ENCODE data around the gene ARMC9. TPM values are rescaled to one million over a fixed set of nuclear protein-coding genes. Genes with fewer than 3 reads are reported as not detected.
"Not testable (repeated sequence)": the region's sequence is repeated elsewhere in the genome, so short reads cannot be mapped to it uniquely, and the experiment has no call there.

The ARMC9 gene
- total RNA-seq, 2 experiments from 2014 or later: 5.7 to 7.4 TPM

DNA sequence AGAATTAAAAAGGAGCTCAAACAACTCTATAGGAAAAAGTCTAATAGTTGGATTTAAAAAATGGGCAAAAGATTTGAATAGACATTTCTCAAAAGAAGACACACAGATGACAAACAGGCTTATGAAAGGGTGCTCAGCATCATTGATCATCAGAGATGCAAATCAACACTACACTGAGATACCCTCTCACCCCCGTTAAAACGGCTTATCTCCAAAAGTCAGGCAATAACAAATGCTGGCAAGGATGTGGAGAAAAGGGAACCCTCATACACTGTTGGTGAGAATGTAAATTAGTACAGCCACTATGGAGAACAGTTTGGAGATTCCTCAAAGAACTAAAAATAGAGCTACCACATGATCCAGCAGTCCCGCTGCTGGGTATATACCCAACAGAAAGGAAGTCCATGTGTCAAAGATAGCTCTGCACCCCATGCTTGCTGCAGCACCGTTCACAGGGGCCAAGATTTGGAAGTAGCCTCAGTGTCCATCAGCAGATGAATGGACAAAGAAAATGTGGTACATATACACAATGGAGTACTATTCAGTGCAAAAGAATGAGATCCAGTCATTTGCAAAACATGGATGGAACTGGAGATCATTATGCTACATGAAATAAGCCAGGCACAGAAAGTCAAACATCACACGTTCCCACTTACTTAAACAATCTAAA, 150.4 kb downstream of the ARMC9 start:
- POLR2A ChIA-PET: no interaction called here
- CTCF ChIA-PET: no interaction called here

DNA sequence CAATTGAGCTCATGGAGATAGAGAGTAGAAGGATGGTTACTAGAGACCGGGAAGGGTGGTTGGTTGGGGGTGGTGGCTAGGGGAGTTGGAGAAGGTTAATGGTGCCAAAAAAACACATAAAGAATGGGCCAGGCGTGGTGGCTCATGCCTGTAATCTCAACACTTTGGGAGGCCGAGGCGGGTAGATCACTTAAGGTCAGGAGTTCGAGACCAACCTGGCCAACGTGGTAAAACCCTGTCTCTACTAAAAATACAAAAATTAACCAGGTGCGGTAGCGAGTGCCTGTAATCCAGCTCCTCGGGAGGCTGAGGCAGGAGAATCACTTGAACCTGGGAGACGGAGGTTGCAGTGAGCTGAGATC, 150.9 kb downstream of the ARMC9 start:
- POLR2A ChIA-PET, CTCF ChIA-PET: not testable (repeated sequence)

DNA sequence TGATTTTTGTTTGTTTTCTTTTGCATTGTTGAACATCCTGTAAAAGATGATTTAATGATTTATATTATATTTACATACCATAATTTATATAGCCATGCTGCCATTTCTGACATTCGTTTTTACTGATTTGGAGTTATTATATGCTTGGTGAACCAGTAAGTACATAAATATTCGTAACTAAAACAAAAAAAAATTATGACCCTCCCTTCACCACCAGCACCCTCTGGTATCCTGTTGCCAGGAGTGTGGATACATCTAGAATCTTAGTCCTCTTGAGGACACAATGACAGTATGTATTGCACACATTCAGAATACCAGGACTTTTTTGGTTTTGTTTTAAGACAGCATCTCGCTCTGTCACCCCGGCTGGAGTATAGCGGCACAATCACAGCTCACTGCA, 153.2 kb downstream of the ARMC9 start:
- ChIA-PET POLR2A (no interaction called here), CTCF (no interaction called here)

DNA sequence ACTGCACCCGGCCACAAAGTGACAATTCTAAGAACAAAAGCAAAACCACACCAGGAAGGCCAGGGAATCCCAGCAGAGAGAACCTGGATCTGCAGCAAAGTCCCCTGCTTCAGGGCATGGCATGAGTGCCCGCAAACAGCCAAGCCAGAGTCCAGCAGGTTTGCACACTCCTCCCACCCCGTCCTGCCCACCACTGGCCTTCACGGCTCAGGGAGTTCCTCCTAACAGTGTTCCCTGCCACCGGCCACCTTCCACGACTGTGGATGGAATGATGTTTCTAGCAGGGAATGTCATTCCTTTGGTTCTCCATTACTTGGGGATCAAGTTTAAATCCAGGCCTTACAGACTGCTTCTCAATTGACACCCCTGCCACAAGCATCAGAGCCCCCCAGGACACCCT, 155.0 kb downstream of the ARMC9 start:
- POLR2A ChIA-PET: no interaction called here
- CTCF ChIA-PET: no interaction called here

DNA sequence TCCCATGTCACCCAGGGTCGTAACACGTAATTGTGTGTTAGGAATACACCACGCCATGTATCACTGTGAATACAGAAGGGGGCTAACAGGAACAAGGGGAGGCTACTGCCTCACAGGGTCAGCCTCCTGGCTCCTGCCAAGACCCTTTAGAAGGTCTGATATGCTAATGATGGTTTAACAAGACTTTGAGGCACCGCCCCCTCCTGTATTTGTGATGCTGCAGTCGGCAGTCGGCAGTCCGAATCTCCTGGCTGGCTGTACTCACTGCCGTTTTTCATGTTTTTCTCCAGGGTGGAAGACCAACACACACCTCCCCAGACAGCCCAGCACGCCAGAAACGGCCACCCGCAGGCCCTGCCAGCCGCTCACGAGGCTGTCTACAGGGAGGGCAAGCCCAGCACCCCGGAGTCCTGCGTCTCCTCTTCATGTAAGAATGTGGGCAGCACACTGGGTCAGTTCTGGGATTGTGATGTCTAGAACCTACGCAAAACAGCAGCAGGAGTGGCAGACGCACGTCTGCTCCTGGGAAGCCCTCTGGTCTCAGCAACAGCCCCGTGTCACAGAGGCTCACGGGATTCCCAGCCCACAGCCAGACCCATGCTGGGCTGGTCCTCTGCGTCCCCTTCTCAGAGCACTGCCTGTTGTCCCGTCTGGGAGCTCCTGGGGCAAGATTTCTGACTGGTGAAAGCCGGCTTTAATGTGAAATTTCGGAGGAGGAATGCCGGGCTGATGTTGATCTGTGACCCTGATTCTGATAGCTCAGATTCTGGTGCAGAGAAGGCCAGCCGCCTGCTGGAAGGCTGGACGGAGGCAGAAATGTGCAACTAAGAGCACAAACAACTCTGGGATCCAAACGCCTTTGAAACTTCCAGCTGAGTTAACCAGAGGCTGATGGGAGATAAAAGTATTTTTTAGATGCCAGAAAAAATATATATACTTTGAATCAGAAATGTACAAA, 157.4 kb downstream of the ARMC9 start:
- ChIA-PET CTCF (no interaction called here), POLR2A (no interaction called here)

DNA sequence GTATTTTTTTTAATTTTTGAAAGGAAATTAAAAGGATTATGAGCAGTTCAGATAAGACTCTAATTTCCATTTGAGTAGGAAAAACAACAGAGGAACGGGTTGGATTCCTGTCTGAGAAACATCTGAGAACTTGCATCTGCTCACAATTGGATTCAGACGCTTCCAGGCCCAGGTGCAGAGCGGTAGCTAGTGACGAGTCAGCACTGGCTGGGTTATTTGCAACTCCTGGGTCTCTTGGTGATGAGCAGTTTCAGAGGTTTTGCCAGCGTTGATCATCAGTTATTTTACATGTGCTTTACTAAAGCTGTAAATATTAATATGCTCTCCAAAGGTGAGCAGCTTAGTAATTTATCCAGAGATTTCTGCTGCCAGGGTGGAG, 158.0 kb downstream of the ARMC9 start:
- ChIA-PET CTCF (no interaction called here), POLR2A (no interaction called here)

DNA sequence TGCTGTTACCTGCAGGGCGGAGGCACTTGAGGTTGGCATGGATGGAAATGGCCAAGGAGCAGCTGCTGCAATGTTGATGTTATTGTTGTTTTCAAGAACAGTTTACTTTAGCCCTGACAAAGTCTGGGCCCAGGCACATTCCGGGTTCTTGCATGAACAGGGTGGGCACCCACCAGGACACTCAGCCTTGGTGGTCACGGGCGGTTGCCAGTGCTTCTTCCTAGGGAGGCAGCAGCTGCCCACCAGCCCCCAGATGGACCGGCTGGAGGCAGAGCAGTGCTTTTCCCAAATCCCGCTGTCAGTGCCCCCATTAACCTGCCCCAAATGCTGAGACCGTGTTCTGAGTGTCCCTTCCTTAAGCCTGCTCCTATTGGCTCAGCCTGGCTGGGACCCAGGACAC, 158.6 kb downstream of the ARMC9 start:
- ChIA-PET POLR2A (no interaction called here), CTCF (no interaction called here)

DNA sequence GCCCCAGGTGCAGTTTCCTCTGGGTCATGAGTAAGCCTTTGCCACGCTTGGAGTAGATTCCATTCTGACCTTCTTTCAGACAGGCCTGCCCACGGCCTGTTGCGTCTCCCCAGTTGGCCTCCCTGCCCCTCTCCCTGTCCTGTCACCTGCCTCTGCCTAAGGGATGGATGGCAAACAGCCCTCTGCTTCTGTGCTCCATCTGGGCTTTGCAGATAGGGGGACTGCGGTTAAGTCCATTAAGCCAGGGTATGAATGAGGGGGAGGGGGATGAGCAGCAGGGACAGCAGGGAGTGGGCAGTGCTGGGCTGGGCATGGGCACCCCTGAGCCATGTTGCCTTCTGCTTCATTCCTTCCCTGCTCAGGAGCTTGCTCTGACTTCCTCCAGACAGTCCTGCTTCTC, 159.5 kb downstream of the ARMC9 start:
- ChIA-PET POLR2A (no interaction called here), CTCF (no interaction called here)

DNA sequence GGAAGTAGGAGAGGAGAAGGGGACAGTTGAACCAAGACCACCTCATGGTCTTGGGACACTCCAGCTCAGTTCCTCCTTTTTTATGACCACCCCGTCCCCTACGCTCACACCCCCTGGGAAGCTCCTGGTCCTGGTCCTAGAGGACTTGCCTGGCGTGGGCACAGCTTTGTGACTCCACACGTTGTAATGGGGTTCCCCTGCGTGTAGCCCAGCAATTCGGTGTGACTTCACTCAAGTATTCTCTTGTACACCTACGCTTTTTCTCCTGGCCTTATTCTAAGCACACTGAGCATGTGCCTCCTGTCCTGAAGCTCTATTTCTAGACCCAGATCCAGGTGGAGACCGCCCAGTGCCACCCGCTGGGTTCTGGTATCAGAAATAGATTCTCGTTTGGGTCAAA, 161.0 kb downstream of the ARMC9 start:
- ChIA-PET POLR2A (no interaction called here), CTCF (no interaction called here)

DNA sequence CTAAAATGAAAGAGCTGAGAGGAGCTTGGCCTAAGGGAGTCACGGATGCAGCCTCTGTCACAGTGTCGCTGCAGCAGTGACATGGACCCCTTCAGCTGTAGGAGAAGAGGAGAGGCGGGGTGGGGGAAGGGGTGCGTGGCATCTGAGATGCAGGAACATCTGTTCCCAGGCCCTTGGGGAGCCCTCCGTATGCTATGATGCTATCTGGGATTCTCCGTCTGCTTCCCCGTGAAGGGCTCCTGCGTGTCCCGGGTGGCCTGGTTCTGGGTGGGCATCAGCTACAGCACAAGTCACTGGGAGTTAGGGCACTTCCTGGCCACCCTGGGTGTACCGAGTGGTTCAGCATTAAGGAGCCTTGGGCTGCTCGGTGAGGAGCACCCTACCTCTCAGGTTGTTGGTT, 161.5 kb downstream of the ARMC9 start:
- CTCF ChIA-PET: no interaction called here
- POLR2A ChIA-PET: no interaction called here

DNA sequence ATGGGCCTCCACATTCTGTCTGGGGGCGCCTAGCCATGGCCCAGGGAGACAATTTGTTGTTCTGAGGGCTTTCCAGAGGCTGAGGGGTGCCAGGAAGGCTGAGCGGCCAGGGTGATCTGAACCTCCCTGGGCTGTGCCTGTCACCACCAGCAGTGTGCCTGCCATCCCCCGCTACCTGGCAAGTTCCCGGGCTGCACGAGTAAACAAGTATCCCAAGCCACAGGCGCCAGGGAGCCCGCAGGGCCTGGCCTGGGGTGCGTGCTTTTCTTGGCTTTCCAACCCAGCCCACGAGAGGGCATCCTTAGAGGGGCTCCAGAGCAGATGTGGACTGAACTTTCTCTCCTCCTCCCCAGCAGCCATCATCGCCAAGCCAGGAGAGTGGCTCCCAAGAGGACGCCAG, 162.0 kb downstream of the ARMC9 start:
- CTCF ChIA-PET: no interaction called here
- POLR2A ChIA-PET: no interaction called here

DNA sequence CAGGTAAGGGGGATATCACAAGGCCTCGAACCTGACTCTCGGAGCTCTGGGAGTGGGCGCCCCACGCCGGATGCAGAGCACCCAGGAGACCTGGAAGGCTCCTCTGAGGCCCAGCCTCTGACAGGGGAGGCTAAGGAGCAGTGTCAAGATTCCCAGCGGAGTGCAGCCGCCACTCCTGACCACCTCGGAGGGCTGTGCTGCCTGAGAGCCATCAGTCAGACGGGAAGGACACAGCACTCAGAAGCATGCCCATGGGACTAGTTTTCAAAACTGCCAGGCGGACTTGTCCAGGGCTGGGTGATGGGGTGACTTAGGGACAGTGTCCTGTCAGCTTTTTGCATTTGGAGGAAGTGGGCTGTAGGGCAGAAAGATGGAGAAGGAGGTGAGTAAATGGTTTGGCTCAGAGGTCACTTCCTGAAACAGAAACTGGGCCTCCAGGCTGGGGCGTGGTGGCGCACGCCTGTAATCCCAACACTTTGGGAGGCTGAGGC, 162.5 kb downstream of the ARMC9 start:
- ChIA-PET POLR2A (no interaction called here), CTCF (no interaction called here)

DNA sequence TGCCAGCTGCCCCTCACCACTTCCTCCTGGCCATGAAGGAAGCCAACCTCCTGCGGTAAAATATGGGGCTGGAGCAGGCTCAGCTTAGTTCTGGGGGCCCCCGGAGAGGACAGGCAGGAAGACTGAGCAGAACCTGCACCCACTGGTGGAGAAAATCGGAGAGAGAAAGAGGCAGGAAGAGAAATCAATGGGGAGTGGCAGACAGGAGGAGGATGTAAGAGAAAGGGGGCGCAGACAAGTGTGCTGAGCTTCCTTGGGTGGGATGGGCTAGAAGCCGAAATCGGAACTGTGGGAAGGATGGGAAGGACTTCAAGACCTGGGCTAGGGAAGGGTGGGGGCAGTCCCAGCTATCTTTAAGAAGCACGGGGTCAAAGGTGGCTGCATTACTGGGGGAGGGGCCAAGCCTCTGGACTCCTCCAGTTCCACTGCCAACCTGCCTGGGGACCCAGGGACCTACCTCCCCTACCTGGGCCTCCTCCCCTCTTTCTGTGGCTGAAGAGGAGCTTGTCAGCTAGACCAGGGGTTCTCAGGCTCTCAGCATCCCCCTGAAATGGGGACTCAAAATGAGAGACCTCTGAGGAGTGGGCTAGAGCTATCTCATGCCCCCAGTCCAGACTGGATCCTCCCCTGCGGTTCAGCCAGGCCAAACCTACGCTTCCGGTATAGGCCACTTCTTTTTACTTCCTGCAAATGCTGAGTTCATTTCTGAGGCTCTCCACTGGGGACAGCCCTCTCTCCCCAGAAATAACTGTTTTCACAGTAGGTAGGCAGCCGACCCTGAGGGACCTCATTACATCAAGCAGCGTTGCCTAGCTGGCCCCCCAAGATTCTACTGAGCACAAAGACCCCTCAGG, 163.5 kb downstream of the ARMC9 start:
- CTCF ChIA-PET: interaction anchor here (0.8 kb wide), 2 partner anchors 53 to 91 kb away, joined by 3 to 4 read pairs; no protein-coding TSS in a partner anchor
- POLR2A ChIA-PET: no interaction called here

DNA sequence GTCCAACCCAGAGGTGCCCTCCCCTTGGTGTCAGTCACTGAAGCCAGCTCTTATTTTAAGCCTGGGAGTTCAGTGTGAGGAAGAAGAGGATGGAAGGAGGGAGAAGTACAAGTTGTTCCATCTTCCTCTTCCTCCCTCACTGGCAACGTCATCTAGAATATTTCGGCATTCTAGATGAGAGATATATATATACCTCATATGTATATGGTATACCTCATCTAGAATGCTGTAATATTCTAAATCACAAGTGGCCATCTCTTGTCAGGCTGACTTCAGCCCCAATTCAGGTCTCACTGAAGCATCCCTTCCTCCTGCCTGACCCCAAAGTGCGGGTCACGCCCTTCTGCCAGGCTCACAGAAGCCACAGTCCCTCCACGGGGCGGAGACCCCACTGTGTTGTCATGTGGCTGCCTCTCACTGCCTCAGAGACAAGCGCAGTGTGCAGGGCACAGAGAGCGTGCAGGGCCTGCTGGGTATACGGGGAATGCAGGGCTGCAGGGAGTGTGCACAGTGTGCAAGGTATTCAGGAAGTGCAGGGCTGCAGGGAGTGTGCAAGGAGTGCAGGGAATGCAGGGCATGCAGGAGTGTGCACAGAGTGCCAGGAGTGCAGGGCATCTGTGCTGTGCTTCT, 164.2 kb downstream of the ARMC9 start:
- ChIA-PET POLR2A (no interaction called here), CTCF (interaction anchor here (0.8 kb wide), 1 partner anchor 52 kb away, joined by 4 read pairs; no protein-coding TSS in a partner anchor)

DNA sequence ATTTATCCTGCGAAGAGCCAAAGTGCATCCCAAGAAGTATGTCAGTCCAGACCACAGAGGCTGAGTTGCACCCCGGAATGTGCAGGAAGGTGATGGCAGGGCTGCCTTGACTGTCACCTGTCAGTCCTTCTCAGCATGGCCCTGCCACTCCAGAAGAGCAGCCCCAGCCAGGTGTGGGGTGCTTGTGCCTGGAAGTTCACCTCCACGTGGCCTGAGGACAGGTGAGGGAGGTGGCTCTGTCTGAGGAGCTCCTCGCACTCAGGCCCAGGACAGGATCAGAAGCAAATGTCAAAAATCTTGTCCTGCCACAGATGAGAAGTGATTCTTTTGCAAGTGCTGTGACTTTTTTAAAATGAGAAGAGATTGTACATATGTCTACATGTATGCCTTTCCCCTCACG, 165.6 kb downstream of the ARMC9 start:
- POLR2A ChIA-PET: no interaction called here

DNA sequence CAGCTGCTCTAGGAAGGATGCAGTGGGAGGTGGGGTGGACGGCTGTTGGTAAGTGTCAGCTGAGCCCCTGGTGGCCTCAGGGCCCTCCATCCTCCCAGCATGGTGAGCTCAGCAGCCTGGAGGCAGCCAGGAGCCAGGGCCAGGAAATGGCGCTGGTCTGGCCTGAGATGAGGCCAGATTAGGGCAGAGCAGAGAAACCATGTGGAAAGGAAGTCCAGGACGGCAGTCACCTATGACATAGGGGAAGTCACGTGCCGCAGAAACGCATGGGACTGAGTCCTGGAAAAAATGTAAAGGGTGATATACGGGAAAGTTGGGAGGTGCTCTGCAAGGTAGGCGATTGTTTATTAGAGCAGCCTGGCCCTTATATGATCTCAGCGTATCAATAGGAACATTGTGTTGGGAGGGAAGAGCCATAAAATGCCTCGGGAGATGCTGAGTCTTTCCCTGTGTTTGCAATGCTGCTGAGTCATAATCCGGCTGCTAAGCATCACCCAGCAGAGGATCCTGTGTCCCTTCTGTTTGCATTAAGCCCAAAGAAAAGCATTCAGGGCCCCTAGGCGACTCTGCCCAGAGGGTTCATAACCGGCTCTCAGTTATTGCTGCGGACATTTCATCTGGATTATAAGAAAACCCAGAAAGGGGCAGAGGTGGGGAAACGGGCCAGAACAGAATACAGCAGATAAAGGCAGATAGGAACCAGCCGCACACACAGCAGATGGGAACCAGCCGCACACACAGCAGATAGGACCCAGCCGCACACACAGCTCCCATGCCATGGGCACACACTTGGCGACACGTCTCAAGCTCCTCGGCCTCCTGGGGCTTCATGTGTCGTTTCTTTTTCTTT, 166.8 kb downstream of the ARMC9 start:
- ChIA-PET POLR2A (no interaction called here), CTCF (no interaction called here)

More for the DNA sequence above, 165.6 kb downstream of the ARMC9 start:
- CTCF ChIA-PET: no interaction called here

DNA sequence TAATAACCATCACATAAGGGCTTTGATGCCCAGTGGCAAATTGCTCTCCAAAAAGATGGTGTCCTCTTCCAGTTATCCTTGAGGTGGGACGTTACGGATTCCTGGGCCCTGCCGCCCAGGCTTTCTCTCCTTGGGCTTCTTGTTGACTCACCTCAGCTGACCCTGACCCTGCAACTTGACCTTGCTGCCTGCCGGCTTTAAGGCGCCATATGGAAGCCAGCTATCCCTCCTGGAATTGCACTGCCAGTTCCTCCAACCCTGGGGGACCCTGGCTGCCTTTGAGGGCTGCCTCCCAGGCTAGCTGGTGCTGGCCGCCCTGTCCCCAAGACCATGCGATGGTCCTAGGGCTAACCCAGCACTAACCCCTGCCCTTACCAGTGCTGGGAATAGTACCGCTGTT, 168.7 kb downstream of the ARMC9 start:
- ChIA-PET CTCF (no interaction called here), POLR2A (no interaction called here)

DNA sequence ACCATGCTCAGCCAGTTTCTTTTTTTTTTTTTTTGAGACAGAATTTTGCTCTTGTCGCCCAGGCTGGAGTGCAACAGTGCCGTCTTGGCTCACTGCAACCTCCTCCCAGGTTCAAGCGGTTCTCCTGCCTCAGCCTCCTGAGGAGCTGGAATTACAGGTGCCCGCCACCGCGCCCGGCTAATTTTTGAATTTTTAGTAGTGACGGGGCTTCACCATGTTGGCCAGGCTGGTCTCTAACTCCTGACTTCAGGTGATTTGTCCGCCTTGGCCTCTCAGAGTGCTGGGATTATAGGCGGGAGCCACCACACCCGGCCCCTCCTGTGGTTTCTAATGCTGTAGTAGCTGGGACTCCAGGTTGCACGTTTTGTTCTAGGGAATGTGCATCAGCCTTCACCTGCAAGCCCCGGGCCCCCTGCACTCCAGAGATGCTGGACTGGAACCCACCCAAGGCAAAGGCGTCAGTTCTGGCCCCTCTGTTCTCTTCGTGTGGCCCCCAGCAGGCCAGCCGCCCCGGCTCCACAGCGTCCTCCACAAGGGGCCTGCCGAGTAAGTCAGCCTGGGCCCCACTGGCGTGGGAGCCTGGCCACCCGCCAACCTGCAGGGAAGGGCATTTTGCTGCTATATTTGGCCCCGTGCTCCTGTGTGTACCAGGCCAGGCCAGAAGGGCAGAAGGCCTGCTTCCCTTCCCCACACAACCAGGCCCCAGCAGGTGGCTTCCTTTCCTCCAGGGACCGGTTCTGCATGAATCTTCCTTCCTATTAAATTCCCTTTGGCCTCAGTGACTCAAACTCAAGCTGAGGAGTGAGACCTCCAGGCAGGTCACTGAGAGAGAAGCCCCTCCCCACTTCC, 171.4 kb downstream of the ARMC9 start:
- ChIA-PET POLR2A (no interaction called here), CTCF (interaction anchor here (0.8 kb wide), 1 partner anchor 127 kb away, joined by 3 read pairs; no protein-coding TSS in a partner anchor)

DNA sequence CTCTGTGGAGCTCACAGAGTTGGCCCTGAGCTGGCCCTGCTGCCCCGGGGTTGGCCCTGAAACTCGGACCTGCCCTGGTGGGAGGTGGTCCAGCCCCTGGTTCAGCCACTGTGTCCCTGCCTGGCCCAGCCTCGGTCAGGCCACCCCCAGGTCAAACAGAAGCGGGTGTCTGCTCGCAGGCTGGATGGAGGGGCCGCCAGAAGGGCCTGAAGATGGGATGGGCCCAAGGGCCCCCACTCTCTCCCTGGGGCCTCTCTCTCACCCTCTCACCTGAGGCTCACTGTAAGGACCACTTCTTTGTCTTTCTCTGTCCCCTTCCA, 172.0 kb downstream of the ARMC9 start:
- ChIA-PET POLR2A (no interaction called here), CTCF (no interaction called here)
